Loucy (cell line): ENCODE data around the gene ADAMTS13.
A peak's percentile ranks its signal among the peaks of the same experiment; 100 is the strongest.

ENCODE experiments used
- H2AFZ ChIP-seq: fragments of 200-600 bp; sonication (generic); 2 replicates; pipeline ENCODE4 v1.6.0; 2016; ENCODE audit warnings: antibody characterized with exemption, mild to moderate bottlenecking, low read length, moderate library complexity
- H3F3A ChIP-seq: fragments of 200-600 bp; 2 replicates; pipeline ENCODE4 v1.6.0; 2016; ENCODE audit warnings: antibody characterized with exemption, low read depth, mild to moderate bottlenecking
- H3K27me3 ChIP-seq: fragments of 200-600 bp; sonication (generic); 2 replicates; pipeline ENCODE4 v1.6.1; 2014; ENCODE audit warnings: low read length, mild to moderate bottlenecking; ENCODE audit not compliant: insufficient read depth, poor library complexity, severe bottlenecking
- H3K36me3 ChIP-seq: fragments of 200-600 bp; sonication (generic); 2 replicates; pipeline ENCODE4 v1.6.1; 2016; ENCODE audit warnings: low read length; ENCODE audit not compliant: insufficient read depth
- H3K4me1 ChIP-seq: fragments of 200-600 bp; sonication (generic); 2 replicates; pipeline ENCODE4 v1.5.1; 2014; ENCODE audit warnings: low read length, mild to moderate bottlenecking; ENCODE audit not compliant: insufficient read depth, poor library complexity, severe bottlenecking
- H3K4me2 ChIP-seq: fragments of 200-600 bp; sonication (generic); 2 replicates; pipeline ENCODE4 v1.6.0; 2014; ENCODE audit warnings: antibody characterized with exemption, low read length, low read depth, mild to moderate bottlenecking; ENCODE audit not compliant: poor library complexity, severe bottlenecking
- H3K4me3 ChIP-seq: fragments of 200-600 bp; sonication (generic); 2 replicates; pipeline ENCODE4 v1.5.1; 2014; ENCODE audit warnings: low read length, mild to moderate bottlenecking, mixed read lengths; ENCODE audit not compliant: poor library complexity, severe bottlenecking
- H3K79me2 ChIP-seq: fragments of 200-600 bp; sonication (generic); 2 replicates; pipeline ENCODE4 v1.6.1; 2014; ENCODE audit warnings: low read length; ENCODE audit not compliant: insufficient read depth
- H3K9ac ChIP-seq: fragments of 200-600 bp; sonication (generic); 2 replicates; pipeline ENCODE4 v1.6.0; 2014; ENCODE audit warnings: mild to moderate bottlenecking, low read depth, low read length, moderate library complexity; ENCODE audit not compliant: poor library complexity, severe bottlenecking
- H3K9me2 ChIP-seq: fragments of 200-600 bp; sonication (generic); replicated peaks from 2 replicates; pipeline ENCODE4 v1.6.1; 2016; ENCODE audit warnings: low read depth, low read length, mixed read lengths
- H3K9me3 ChIP-seq: fragments of 200-600 bp; sonication (generic); 2 replicates; pipeline ENCODE4 v1.6.1; 2014; ENCODE audit warnings: mild to moderate bottlenecking, antibody characterized with exemption, low read length, low read depth; ENCODE audit not compliant: insufficient read depth
- H4K20me1 ChIP-seq: fragments of 200-600 bp; sonication (generic); 2 replicates; pipeline ENCODE4 v1.6.0; 2014; ENCODE audit warnings: antibody characterized with exemption, low read length, mild to moderate bottlenecking; ENCODE audit not compliant: insufficient read depth, poor library complexity, severe bottlenecking
- CTCF ChIP-seq: fragments of 200-600 bp; sonication (generic); conservative IDR thresholded peaks from 2 replicates; pipeline ENCODE4 v1.5.1; 2014; ENCODE audit warnings: mild to moderate bottlenecking, antibody characterized with exemption, low read length
- EZH2phosphoT487 ChIP-seq: fragments of 200-600 bp; IDR thresholded peaks from 2 replicates; pipeline ENCODE4 v1.6.1; 2018; ENCODE audit warnings: antibody characterized with exemption, mild to moderate bottlenecking, moderate library complexity, borderline replicate concordance

The ADAMTS13 gene

GRCh38 chr9:133477992-133478850, 56.1 kb downstream of the ADAMTS13 start:
- H2AFZ ChIP-seq, result no peak overlapping the region
- H4K20me1 ChIP-seq, result no peaks in the 10 kb centered on the region
- peaks cover 33% of the 10 kb centered on the region for H3K79me2 ChIP-seq
- TF ChIP-seq EZH2phosphoT487 (no peak), CTCF (no peak)
- H3K27me3 ChIP-seq, result no peaks in the 10 kb centered on the region
- peak overlapping the region; percentile 97 for H3K4me2 ChIP-seq
- H3K9ac ChIP-seq, result peak overlapping the region; percentile 86
- H3K9me2 ChIP-seq, result no peaks in the 10 kb centered on the region
- H3K9me3 ChIP-seq, result no peaks in the 10 kb centered on the region
- H3K4me3 ChIP-seq, result peak overlapping the region; percentile 81
- H3K4me1 ChIP-seq, result peaks cover 64% of the 10 kb centered on the region
- H3F3A ChIP-seq, result peaks cover 17% of the 10 kb centered on the region
- H3K36me3 ChIP-seq, result no peaks in the 10 kb centered on the region

- TF ChIP-seq CTCF, result no peak
- no peak for TF ChIP-seq EZH2phosphoT487
- H3K79me2 ChIP-seq, result peaks cover 31% of the 10 kb centered on the region
- peak within 1 kb of the TSS; percentile 86 for H3K9ac ChIP-seq
- no peaks in the 10 kb centered on the region for H3K27me3 ChIP-seq
- peaks cover 17% of the 10 kb centered on the region for H3F3A ChIP-seq
- H4K20me1 ChIP-seq, result no peaks in the 10 kb centered on the region
- H3K4me1 ChIP-seq, result peaks cover 56% of the 10 kb centered on the region
- peak within 1 kb of the TSS; percentile 80 for H2AFZ ChIP-seq
- H3K4me2 ChIP-seq, result peak within 1 kb of the TSS; percentile 97
- H3K9me2 ChIP-seq, result no peaks in the 10 kb centered on the region
- H3K36me3 ChIP-seq, result no peaks in the 10 kb centered on the region
- H3K9me3 ChIP-seq, result no peaks in the 10 kb centered on the region
- H3K4me3 ChIP-seq, result peak within 1 kb of the TSS; percentile 81
Measured at GRCh38 chr9:133478851-133479711, 56.9 kb downstream of the ADAMTS13 start, which contains the start of gene SLC2A6. TSS of gene SLC2A6 (minus strand) at chr9:133479099. CDS start at chr9:133479059, 40 bp downstream.

GRCh38 chr9:133483611-133484010, 61.4 kb downstream of the ADAMTS13 start:
- Histone ChIP-seq H3F3A (peaks cover 6% of the 10 kb centered on the region; the same call in 1 of the 2 replicates), H3K27me3 (no peaks in the 10 kb centered on the region), H3K79me2 (peaks cover 3% of the 10 kb centered on the region), H3K9ac (no peak overlapping the region), H3K9me2 (no peaks in the 10 kb centered on the region), H2AFZ (no peak overlapping the region), H3K4me1 (peaks cover 24% of the 10 kb centered on the region), H3K9me3 (no peaks in the 10 kb centered on the region), H3K4me2 (no peak overlapping the region), H4K20me1 (no peaks in the 10 kb centered on the region), H3K36me3 (no peaks in the 10 kb centered on the region), H3K4me3 (no peak overlapping the region)
- TF ChIP-seq CTCF (no peak), EZH2phosphoT487 (no peak)
